ENCODE data around the gene REG4.

DNA sequence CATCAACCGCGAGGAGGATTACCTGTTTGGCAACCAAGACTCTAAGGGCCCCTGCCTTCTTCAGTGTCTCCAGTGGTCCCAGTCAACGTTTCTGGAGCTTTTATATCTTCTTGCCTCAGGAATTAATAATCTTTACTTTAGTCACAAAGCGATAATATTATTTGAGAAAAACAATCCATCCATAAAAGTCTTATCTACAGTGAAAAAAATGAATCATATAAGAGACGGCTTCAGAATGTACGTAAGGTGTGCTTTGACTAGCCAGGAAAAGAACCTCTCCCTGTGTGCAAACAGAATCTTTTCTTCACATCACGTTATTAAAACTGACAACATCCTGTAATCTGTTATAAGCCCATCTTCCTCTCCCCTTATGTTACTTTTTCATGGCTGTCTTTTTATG lies at the start of gene REG4:
- TF ChIP-seq, protein P1, sequence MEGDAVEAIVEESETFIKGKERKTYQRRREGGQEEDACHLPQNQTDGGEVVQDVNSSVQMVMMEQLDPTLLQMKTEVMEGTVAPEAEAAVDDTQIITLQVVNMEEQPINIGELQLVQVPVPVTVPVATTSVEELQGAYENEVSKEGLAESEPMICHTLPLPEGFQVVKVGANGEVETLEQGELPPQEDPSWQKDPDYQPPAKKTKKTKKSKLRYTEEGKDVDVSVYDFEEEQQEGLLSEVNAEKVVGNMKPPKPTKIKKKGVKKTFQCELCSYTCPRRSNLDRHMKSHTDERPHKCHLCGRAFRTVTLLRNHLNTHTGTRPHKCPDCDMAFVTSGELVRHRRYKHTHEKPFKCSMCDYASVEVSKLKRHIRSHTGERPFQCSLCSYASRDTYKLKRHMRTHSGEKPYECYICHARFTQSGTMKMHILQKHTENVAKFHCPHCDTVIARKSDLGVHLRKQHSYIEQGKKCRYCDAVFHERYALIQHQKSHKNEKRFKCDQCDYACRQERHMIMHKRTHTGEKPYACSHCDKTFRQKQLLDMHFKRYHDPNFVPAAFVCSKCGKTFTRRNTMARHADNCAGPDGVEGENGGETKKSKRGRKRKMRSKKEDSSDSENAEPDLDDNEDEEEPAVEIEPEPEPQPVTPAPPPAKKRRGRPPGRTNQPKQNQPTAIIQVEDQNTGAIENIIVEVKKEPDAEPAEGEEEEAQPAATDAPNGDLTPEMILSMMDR (IDR thresholded peaks at IDR 0.05): no peak
- TF ChIP-seq POLR2AphosphoS5 (IDR thresholded peaks at IDR 0.05; ENCODE audit: low read depth, low read length) (no peak), SIN3A (IDR thresholded peaks at IDR 0.05; ENCODE audit: borderline replicate concordance, insufficient read depth, low read depth, low read length) (no peak), TCF7L2 (IDR thresholded peaks at IDR 0.05; ENCODE audit: low read depth, low read length) (no peak)
- TF ChIP-seq, protein P2, sequence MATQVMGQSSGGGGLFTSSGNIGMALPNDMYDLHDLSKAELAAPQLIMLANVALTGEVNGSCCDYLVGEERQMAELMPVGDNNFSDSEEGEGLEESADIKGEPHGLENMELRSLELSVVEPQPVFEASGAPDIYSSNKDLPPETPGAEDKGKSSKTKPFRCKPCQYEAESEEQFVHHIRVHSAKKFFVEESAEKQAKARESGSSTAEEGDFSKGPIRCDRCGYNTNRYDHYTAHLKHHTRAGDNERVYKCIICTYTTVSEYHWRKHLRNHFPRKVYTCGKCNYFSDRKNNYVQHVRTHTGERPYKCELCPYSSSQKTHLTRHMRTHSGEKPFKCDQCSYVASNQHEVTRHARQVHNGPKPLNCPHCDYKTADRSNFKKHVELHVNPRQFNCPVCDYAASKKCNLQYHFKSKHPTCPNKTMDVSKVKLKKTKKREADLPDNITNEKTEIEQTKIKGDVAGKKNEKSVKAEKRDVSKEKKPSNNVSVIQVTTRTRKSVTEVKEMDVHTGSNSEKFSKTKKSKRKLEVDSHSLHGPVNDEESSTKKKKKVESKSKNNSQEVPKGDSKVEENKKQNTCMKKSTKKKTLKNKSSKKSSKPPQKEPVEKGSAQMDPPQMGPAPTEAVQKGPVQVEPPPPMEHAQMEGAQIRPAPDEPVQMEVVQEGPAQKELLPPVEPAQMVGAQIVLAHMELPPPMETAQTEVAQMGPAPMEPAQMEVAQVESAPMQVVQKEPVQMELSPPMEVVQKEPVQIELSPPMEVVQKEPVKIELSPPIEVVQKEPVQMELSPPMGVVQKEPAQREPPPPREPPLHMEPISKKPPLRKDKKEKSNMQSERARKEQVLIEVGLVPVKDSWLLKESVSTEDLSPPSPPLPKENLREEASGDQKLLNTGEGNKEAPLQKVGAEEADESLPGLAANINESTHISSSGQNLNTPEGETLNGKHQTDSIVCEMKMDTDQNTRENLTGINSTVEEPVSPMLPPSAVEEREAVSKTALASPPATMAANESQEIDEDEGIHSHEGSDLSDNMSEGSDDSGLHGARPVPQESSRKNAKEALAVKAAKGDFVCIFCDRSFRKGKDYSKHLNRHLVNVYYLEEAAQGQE (IDR thresholded peaks at IDR 0.05; ENCODE audit: insufficient read depth in 1 of 2, low read depth in 2 of 2, low read length in 1 of 2): no peak

Measured in Panc1 (cell line).